ENCODE data around the gene HABP2.

HABP2 gene

GRCh38 chr10:113549856-113550255 is 3.0 kb upstream of the HABP2 start:
- CTCF ChIA-PET, result no interaction called here
- no peak for DNase-seq (ENCODE audit: extremely low spot score)
- POLR2A ChIA-PET, result no interaction called here
- TF ChIP-seq CTCF (IDR thresholded peaks at IDR 0.05; ENCODE audit: control extremely low read depth, extremely low read depth, low read depth, missing control alignments), result no peak

- no peak for DNase-seq (ENCODE audit: extremely low spot score)
- no peak for TF ChIP-seq CTCF (IDR thresholded peaks at IDR 0.05; ENCODE audit: control extremely low read depth, extremely low read depth, low read depth, missing control alignments)
- POLR2A ChIA-PET, result no interaction called here
- CTCF ChIA-PET, result no interaction called here
Observed at GRCh38 chr10:113550365-113550764, 2.5 kb upstream of the HABP2 start.

GRCh38 chr10:113552014-113552413 is 839 bp upstream of the HABP2 start:
- no peak for TF ChIP-seq CTCF (IDR thresholded peaks at IDR 0.05; ENCODE audit: control extremely low read depth, extremely low read depth, low read depth, missing control alignments)
- DNase-seq (ENCODE audit: extremely low spot score), result no peak
- ChIA-PET CTCF (no interaction called here), POLR2A (no interaction called here)

GRCh38 chr10:113553149-113553548 is 296 bp downstream of the HABP2 start:
- ChIA-PET CTCF (interaction anchor here (1.0 to 3.2 kb wide), 4 partner anchors 9 to 22 kb away, joined by 4 to 21 read pairs (median 7); no protein-coding TSS in a partner anchor), POLR2A (no interaction called here)
- DNase-seq (ENCODE audit: extremely low spot score), result no peak

GRCh38 chr10:113554214-113554613 is 1.4 kb downstream of the HABP2 start:
- ChIA-PET CTCF (interaction anchor here (1.0 to 3.2 kb wide), 5 partner anchors 9 to 33 kb away, joined by 3 to 21 read pairs (median 5); no protein-coding TSS in a partner anchor), POLR2A (no interaction called here)
- no peak for DNase-seq (ENCODE audit: extremely low spot score)
- TF ChIP-seq CTCF (IDR thresholded peaks at IDR 0.05; ENCODE audit: control extremely low read depth, extremely low read depth, low read depth, missing control alignments), result no peak

More at GRCh38 chr10:113553149-113553548, 296 bp downstream of the HABP2 start:
- TF ChIP-seq CTCF (IDR thresholded peaks at IDR 0.05; ENCODE audit: control extremely low read depth, extremely low read depth, low read depth, missing control alignments), result no peak

- ChIA-PET POLR2A (no interaction called here), CTCF (interaction anchor here (3.0 to 3.2 kb wide), 2 partner anchors 8 to 11 kb away, joined by 9 to 21 read pairs; no protein-coding TSS in a partner anchor)
- no peak for DNase-seq (ENCODE audit: extremely low spot score)
- no peak for TF ChIP-seq CTCF (IDR thresholded peaks at IDR 0.05; ENCODE audit: control extremely low read depth, extremely low read depth, low read depth, missing control alignments)
Observed at GRCh38 chr10:113555245-113555644, 2.4 kb downstream of the HABP2 start.

- no peak for TF ChIP-seq CTCF (IDR thresholded peaks at IDR 0.05; ENCODE audit: control extremely low read depth, extremely low read depth, low read depth, missing control alignments)
- CTCF ChIA-PET, result interaction anchor here (3.0 to 3.2 kb wide), 2 partner anchors 7 to 12 kb away, joined by 9 to 21 read pairs; no protein-coding TSS in a partner anchor
- no peak for DNase-seq (ENCODE audit: extremely low spot score)
- POLR2A ChIA-PET, result no interaction called here
Observed at GRCh38 chr10:113555751-113556150, 2.9 kb downstream of the HABP2 start.
